HG02642 (cell line): Measurements from ENCODE around the gene KLHL2.
A peak's percentile ranks its signal among the peaks of the same experiment; 100 is the strongest.
"Not testable (repeated sequence)": the region's sequence is repeated elsewhere in the genome, so short reads cannot be mapped to it uniquely, and the experiment has no call there.

Experiments used
- ATAC-seq: cut with Tn5 transposase; IDR thresholded peaks from one replicate; pipeline ENCODE4 v1.9.1; 2021; ENCODE audit warnings: mild to moderate bottlenecking; ENCODE audit not compliant: unreplicated experiment, poor library complexity

KLHL2 gene

DNA sequence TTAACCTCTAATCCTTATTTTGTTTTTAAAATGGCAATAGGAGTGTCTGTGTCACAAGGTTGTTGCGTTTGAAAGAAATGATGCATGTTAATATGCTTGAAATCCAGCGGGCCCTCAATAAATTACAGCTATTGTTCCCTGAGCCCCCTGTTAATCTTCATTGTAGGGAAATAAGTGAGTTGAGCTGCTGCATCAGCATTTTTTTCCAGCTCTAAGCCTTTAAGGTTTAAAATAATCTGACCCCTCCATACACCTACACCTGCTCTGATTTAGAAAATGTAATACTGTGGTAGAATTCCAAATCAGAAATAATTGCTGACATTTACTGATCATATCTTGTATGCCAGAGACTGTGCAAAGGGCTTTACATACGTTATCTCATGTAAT is 117.5 kb downstream of the KLHL2 start:
- ATAC-seq, result no peak

GRCh38 chr4:165325732-165326512 is 118.6 kb downstream of the KLHL2 start:
- no peak for ATAC-seq

DNA sequence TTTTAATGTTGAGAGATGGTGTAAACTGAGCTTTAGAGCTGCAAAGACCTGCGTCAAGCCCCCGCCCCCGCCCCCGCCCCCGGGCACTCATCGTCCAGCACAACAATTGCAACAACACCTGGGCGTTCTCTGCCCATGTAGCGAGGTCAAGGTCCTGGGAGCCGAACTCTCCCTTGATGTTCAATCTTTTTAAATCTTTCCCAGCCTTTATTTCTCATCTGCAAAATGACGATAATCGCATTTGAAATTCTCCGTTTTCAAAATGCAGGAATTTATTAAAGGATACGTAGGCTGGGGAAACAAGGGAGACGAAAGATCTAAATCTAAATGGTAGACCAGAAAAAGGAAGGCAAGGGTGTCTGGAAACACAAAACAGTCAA is 119.5 kb downstream of the KLHL2 start:
- ATAC-seq, result no peak

- ATAC-seq, result peak; percentile 98
Measured at GRCh38 chr4:165327211-165328100, 120.1 kb downstream of the KLHL2 start, which contains the start of gene MSMO1. Gene MSMO1, plus strand, starts transcription at chr4:165327669. Its CDS starts 5,702 bp downstream, at chr4:165333371.

DNA sequence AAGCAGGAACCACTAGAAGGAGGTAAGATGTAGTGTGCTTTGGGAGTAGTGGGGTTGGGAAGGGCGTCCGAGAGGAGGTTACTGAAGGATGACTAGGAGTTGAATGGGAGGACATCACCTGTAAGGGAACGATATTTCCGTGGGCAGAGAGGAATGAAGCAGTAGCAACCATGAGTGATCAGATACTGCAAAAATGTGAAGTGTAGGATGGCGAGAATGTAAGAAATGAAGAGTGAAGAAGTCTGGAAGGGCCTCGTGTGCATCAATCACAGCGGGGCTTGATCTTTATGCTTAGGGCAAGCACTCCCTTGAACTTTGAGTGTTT is 120.7 kb downstream of the KLHL2 start:
- no peak for ATAC-seq

DNA sequence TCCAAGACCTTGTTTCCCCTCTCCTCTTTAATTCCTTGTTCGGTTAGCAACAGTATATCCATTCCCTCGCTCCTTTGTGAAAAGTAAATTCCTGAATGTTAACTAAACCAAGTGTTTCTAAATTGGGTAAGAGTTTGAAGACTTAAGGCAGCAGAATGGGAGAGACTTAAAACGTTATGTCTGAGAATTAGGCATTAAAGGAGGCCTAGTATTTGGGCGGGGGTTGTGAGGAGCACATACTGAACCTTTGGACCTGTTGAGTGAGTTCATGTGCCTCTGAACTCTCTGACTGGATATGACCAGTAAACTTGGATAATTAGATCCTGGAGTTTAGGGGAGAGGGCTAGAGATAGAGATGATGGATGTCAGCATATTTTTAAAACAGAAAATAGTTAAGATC is 121.3 kb downstream of the KLHL2 start:
- ATAC-seq, result no peak

DNA sequence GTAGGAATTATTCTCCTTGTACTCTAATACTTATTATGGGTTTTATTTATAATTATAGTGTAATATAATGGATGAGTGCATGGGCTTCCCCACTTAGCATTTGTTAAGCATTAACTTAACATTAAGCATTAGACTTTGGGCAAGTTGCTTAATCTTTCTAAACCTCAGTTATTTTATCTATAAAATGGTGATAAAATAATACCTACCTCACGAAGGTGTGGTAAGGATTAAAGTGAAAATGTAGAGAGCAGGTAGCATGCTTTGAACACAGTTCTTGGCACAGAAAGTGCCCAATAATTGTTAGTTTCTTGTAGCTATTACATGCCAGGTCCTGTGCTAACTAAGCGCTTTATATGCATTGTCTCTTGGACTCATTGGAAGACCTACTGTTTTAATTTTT is 122.7 kb downstream of the KLHL2 start:
- ATAC-seq, result no peak

DNA sequence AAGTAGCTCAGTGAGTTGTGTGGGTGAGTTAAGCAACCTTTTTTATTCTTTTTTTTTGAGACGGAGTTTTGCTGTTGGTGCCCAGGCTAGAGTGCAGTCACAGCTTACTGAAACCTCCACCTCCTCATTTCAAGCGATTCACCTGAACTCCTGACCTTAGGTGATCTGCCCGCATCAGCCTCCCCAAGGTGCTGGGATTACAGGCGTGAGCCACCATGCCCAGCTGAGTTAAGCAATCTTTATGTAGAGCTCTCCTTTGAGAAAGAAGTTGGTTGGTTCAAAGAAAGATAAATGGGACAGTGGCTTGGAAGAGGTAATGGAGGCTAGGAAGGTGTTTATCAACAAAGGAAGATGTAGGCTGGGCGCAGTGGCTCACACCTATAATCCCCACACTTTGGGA is 123.3 kb downstream of the KLHL2 start:
- no peak for ATAC-seq

GRCh38 chr4:165331359-165331758 is 124.0 kb downstream of the KLHL2 start:
- no peak for ATAC-seq

DNA sequence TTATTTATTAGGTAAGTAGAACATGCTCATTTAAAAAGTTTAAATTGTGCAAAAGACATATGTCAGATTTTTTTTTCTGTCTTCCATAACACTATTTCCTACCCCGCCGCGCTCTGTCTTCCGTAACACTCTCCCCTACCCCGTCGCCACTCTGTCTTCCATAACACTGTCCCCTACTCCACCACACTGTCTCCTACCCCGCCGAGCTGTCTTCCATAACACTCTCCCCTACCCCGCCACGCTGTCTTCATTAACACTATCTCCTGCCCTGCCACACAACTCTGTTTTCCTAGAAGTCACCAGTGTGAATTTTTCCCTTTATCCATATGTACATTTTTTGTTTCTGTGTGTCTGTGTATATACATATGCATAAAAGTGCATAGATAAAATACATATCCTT is 124.5 kb downstream of the KLHL2 start:
- ATAC-seq, result no peak

DNA sequence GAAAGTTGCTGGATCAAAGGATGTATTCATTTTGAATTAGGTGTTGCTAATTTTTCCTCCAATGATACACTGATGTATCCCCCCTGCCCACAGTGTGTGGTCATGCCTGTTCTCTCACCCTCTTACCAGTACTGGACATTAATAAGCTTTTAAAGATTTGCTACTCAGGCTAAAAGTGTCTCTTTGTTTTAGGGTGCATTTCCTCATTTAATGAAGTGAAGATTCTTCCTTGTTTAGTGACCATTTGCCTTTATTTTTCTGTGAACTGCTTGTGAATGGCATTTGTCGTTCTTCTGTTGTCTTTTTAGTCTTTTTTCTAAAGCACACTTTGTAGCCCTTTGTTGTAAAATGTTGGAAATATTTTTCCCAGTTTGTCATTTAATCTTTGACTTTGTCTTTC is 125.1 kb downstream of the KLHL2 start:
- ATAC-seq, result no peak

- ATAC-seq, result no peak
Measured at GRCh38 chr4:165335163-165335703, 127.9 kb downstream of the KLHL2 start.

- no peak for ATAC-seq
Measured at GRCh38 chr4:165336743-165337142, 129.4 kb downstream of the KLHL2 start.

DNA sequence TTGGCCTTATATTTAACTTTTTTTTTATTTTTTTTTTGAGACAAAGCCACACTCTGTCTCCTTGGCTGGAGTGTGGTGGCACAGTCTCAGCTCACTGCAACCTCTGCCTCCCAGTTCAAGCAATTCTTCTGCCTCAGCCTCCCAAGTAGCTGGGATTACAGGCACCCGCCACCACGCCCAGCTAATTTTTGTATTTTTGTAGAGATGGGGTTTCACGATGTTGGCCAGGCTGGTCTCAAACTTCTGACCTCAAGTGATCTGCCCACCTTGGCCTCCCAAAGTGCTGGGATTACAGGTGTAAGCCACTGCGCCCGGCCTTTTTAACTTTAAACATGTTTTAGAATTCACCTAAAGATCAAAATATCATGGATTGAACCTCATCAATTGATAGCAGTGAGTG is 135.0 kb downstream of the KLHL2 start:
- not testable (repeated sequence) for ATAC-seq

- no peak for ATAC-seq
Measured at GRCh38 chr4:165343353-165344191, 136.2 kb downstream of the KLHL2 start.

- no peak for ATAC-seq
Measured at GRCh38 chr4:165345666-165346417, 138.5 kb downstream of the KLHL2 start.

- no peak for ATAC-seq
Measured at GRCh38 chr4:165347647-165348569, 140.5 kb downstream of the KLHL2 start.

GRCh38 chr4:165351359-165352130 is 144.2 kb downstream of the KLHL2 start:
- no peak for ATAC-seq
